HCT116 (cell line): ENCODE measurements around the gene ALDH7A1. TPM values are rescaled to one million over a fixed set of nuclear protein-coding genes. Genes with fewer than 3 reads are reported as not detected.
A peak's percentile ranks its signal among the peaks of the same experiment; 100 is the strongest.

Experiments
- ATAC-seq: fragments of 200-7000 bp; cut with Tn5 transposase; 2 replicates; pipeline ENCODE4 v1.9.1; 2020; ENCODE audit warnings: mild to moderate bottlenecking, moderate library complexity
- BruUV-seq: library from RNA; stranded (reverse); fragments of 400-500 nt; replicated peaks from 2 replicates; lab custom pipeline; 2021; lab: Mats Ljungman, UMichigan
- CTCF ChIA-PET: fragments of 300-600 bp; sonication (Branson Sonifier 250); formaldehyde crosslinking; loops from one replicate; lab custom pipeline; 2021; ENCODE audit warnings: antibody characterized with exemption; lab: Charles Lee
- POLR2A ChIA-PET: fragments of 300-600, 350-600 bp; sonication (Branson Sonifier 250); formaldehyde crosslinking; loops from one replicate; lab custom pipeline; 2021; ENCODE audit warnings: antibody characterized with exemption; lab: Charles Lee
- RAD21 ChIA-PET, 2 experiments: fragments of 300-600 bp; sonication (Branson Sonifier 250); formaldehyde crosslinking; loops; one replicate each; lab custom pipeline; 2023; ENCODE audit warnings: low total read pairs in 2 of 2; ENCODE audit not compliant: uncharacterized antibody in 2 of 2, unreplicated experiment in 2 of 2, low non-redundant PET in 1 of 2; lab: Charles Lee
- DNase-seq: peaks from one replicate; pipeline ENCODE4 v3.0.0-alpha.2; 2010; ENCODE audit warnings: low read depth, low spot score
- H2AFZ ChIP-seq: fragments of 200-600 bp; shearing (Covaris generic), sonication (generic); 2 replicates; pipeline ENCODE4 v1.6.1; 2017; ENCODE audit warnings: low read depth, mixed run types, mixed read lengths, antibody characterized with exemption, low read length; ENCODE audit not compliant: poor library complexity, severe bottlenecking
- H3K27ac ChIP-seq: 2 replicates; pipeline ENCODE4 v1.5.1; 2012; ENCODE audit warnings: low read depth, low read length
- H3K27me3 ChIP-seq: fragments of 200-600 bp; sonication (generic); 2 replicates; pipeline ENCODE4 v1.6.1; 2016; ENCODE audit warnings: mixed run types, low read length, mixed read lengths; ENCODE audit not compliant: insufficient read depth
- H3K36me3 ChIP-seq, 2 experiments: fragments of 200-500 bp in 1 of 2; fragments of 200-600 bp in 1 of 2; sonication (Bioruptor generic) in 1 of 2; sonication (generic) in 1 of 2; 2 replicates each; pipeline versions ENCODE4 v1.5.1 to v1.6.1; 2014 to 2016; ENCODE audit warnings: low read length in 2 of 2, inconsistent platforms in 1 of 2, mixed read lengths in 1 of 2, mixed run types in 1 of 2; ENCODE audit not compliant: insufficient read depth in 2 of 2, control insufficient read depth in 1 of 2
- H3K4me1 ChIP-seq, 2 experiments: fragments of 200-600 bp in 1 of 2; sonication (generic) in 1 of 2; 2 replicates each; pipeline versions ENCODE4 v1.5.1 to v1.6.1; 2012 to 2017; ENCODE audit warnings: low read length in 2 of 2, inconsistent platforms in 1 of 2, mild to moderate bottlenecking in 1 of 2, mixed read lengths in 1 of 2, mixed run types in 1 of 2, moderate library complexity in 1 of 2; ENCODE audit not compliant: insufficient read depth in 2 of 2, control insufficient read depth in 1 of 2
- H3K4me2 ChIP-seq: fragments of 200-600 bp; sonication (generic); 2 replicates; pipeline ENCODE4 v1.6.1; 2017; ENCODE audit warnings: mixed run types, low read length, mixed read lengths
- H3K4me3 ChIP-seq, 2 experiments: fragments of 200-600 bp in 1 of 2; sonication (generic) in 1 of 2; replicated peaks in 1 of 2; 2 replicates each; pipeline ENCODE4 v1.5.1; 2011 to 2016; ENCODE audit warnings: low read length in 2 of 2, control low read depth in 1 of 2, low read depth in 1 of 2, mild to moderate bottlenecking in 1 of 2, mixed read lengths in 1 of 2, mixed run types in 1 of 2
- H3K79me2 ChIP-seq: fragments of 200-600 bp; sonication (generic); 2 replicates; pipeline ENCODE4 v1.6.1; 2017; ENCODE audit warnings: mild to moderate bottlenecking, mixed run types, low read length, moderate library complexity, mixed read lengths; ENCODE audit not compliant: insufficient read depth
- H3K9ac ChIP-seq: fragments of 200-600 bp; sonication (generic); 2 replicates; pipeline ENCODE4 v1.6.1; 2016; ENCODE audit warnings: low read length, mixed read lengths
- H3K9me2 ChIP-seq: fragments of 200-600 bp; sonication (generic), shearing (Covaris generic); 2 replicates; pipeline ENCODE4 v1.6.1; 2017; ENCODE audit warnings: mixed run types, mild to moderate bottlenecking, moderate library complexity; ENCODE audit not compliant: insufficient read depth
- H3K9me3 ChIP-seq, 2 experiments: fragments of 200-500 bp in 1 of 2; fragments of 200-600 bp in 1 of 2; sonication (Bioruptor generic) in 1 of 2; sonication (generic) in 1 of 2; 2 replicates each; pipeline ENCODE4 v1.6.1; 2014 to 2017; ENCODE audit warnings: low read length in 2 of 2, mixed read lengths in 2 of 2, inconsistent platforms in 1 of 2, low read depth in 1 of 2, mild to moderate bottlenecking in 1 of 2, mixed run types in 1 of 2, moderate library complexity in 1 of 2; ENCODE audit not compliant: control insufficient read depth in 1 of 2, insufficient read depth in 1 of 2
- H4K20me1 ChIP-seq: fragments of 200-600 bp; sonication (generic), shearing (Covaris generic); 2 replicates; pipeline ENCODE4 v1.6.1; 2017; ENCODE audit warnings: mixed run types, mild to moderate bottlenecking, moderate library complexity; ENCODE audit not compliant: insufficient read depth
- CBX3 ChIP-seq: IDR thresholded peaks from 2 replicates; pipeline ENCODE4 v1.6.1; 2012; ENCODE audit warnings: low read depth
- EGR1 ChIP-seq: IDR thresholded peaks from 2 replicates; pipeline ENCODE4 v1.6.1; 2012; ENCODE audit warnings: low read depth
- EZH2 ChIP-seq: fragments of 200-600 bp; sonication (generic); IDR thresholded peaks from 2 replicates; pipeline ENCODE4 v1.6.1; 2017; ENCODE audit warnings: antibody characterized with exemption, mixed run types
- EZH2phosphoT487 ChIP-seq: fragments of 200-600 bp; IDR thresholded peaks from 2 replicates; pipeline ENCODE4 v1.6.1; 2018; ENCODE audit warnings: antibody characterized with exemption, borderline replicate concordance
- RAD21 ChIP-seq: IDR thresholded peaks from 2 replicates; pipeline ENCODE4 v1.6.1; 2012; ENCODE audit warnings: low read depth, mild to moderate bottlenecking
- REST ChIP-seq: IDR thresholded peaks from 2 replicates; pipeline ENCODE4 v1.6.1; 2012; ENCODE audit warnings: low read depth
- SRF ChIP-seq: IDR thresholded peaks from 2 replicates; pipeline ENCODE4 v1.6.1; 2012; ENCODE audit warnings: low read depth
- TCF7L2 ChIP-seq: IDR thresholded peaks from 2 replicates; pipeline ENCODE4 v1.7.0; 2011; ENCODE audit warnings: borderline replicate concordance, inconsistent platforms; ENCODE audit not compliant: insufficient read depth, insufficient read length; ENCODE audit errors: extremely low read depth
- intact Hi-C: fragments of 100-400 bp; cut with micrococcal nuclease; formaldehyde crosslinking; loops from 2 replicates; pipeline ENCODE4 v1.10.0; 2022
- total RNA-seq: library from RNA; stranded (reverse); gene quantifications from one replicate; pipeline ENCODE4 v1.2.1, GENCODE V29; 2021; ENCODE audit not compliant: unreplicated experiment
- TF ChIP-seq, protein P1 (sequence below), 3 experiments: fragments of 200-600 bp in 1 of 3; sonication (generic) in 1 of 3; IDR thresholded peaks in 2 of 3; conservative IDR thresholded peaks in 1 of 3; 2 replicates each; pipeline ENCODE4 v1.5.1; 2012 to 2017; ENCODE audit warnings: low read depth in 2 of 3, low read length in 2 of 3, antibody characterized with exemption in 1 of 3, borderline replicate concordance in 1 of 3, control low read depth in 1 of 3, mild to moderate bottlenecking in 1 of 3, mixed read lengths in 1 of 3, mixed run types in 1 of 3, moderate library complexity in 1 of 3; ENCODE audit not compliant: insufficient read depth in 1 of 3

The ALDH7A1 gene
- total RNA-seq, 1 experiment from 2014 or later, result 93.2 TPM

GRCh38 chr5:126490167-126490940, 104.7 kb downstream of the ALDH7A1 start:
- no peak overlapping the region for H2AFZ ChIP-seq
- ATAC-seq, result peak; percentile 74
- no TSS peak for BruUV-seq
- H3K27me3 ChIP-seq, result no peaks in the 10 kb centered on the region
- intact Hi-C loops, result no loop called here
- no peak overlapping the region for H3K4me2 ChIP-seq
- H3K27ac ChIP-seq, result no peak overlapping the region
- no peaks in the 10 kb centered on the region for H3K79me2 ChIP-seq
- no peaks in the 10 kb centered on the region for H3K4me1 ChIP-seq
- H3K9me2 ChIP-seq, result no peaks in the 10 kb centered on the region
- no peak overlapping the region for H3K9ac ChIP-seq
- no peak for DNase-seq
- RAD21 ChIA-PET, result no interaction called here
- no peaks in the 10 kb centered on the region for H3K9me3 ChIP-seq
- no peaks in the 10 kb centered on the region for H4K20me1 ChIP-seq
- CTCF ChIA-PET, result interaction anchor here (0.8 to 1.8 kb wide), 2 partner anchors 10 kb away, joined by 4 to 5 read pairs; no protein-coding TSS in a partner anchor
- TF ChIP-seq, protein P1, sequence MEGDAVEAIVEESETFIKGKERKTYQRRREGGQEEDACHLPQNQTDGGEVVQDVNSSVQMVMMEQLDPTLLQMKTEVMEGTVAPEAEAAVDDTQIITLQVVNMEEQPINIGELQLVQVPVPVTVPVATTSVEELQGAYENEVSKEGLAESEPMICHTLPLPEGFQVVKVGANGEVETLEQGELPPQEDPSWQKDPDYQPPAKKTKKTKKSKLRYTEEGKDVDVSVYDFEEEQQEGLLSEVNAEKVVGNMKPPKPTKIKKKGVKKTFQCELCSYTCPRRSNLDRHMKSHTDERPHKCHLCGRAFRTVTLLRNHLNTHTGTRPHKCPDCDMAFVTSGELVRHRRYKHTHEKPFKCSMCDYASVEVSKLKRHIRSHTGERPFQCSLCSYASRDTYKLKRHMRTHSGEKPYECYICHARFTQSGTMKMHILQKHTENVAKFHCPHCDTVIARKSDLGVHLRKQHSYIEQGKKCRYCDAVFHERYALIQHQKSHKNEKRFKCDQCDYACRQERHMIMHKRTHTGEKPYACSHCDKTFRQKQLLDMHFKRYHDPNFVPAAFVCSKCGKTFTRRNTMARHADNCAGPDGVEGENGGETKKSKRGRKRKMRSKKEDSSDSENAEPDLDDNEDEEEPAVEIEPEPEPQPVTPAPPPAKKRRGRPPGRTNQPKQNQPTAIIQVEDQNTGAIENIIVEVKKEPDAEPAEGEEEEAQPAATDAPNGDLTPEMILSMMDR (IDR thresholded peaks at IDR 0.05 in 2 of 3, conservative IDR thresholded peaks at IDR 0.05 in 1 of 3; ENCODE audit: borderline replicate concordance in 1 of 3, insufficient read depth in 1 of 3, low read depth in 2 of 3, low read length in 2 of 3), result 0 out of 6 replicates have a peak, but pooled peaks of 1 of the 3 experiments have one; percentile 9
- no peak for TF ChIP-seq EZH2phosphoT487
- H3K4me3 ChIP-seq, result no peak overlapping the region
- peaks cover 8 to 17% of the 10 kb centered on the region in 2 experiments; a peak in 3 of 4 replicates for H3K36me3 ChIP-seq
- POLR2A ChIA-PET, result no interaction called here

DNA sequence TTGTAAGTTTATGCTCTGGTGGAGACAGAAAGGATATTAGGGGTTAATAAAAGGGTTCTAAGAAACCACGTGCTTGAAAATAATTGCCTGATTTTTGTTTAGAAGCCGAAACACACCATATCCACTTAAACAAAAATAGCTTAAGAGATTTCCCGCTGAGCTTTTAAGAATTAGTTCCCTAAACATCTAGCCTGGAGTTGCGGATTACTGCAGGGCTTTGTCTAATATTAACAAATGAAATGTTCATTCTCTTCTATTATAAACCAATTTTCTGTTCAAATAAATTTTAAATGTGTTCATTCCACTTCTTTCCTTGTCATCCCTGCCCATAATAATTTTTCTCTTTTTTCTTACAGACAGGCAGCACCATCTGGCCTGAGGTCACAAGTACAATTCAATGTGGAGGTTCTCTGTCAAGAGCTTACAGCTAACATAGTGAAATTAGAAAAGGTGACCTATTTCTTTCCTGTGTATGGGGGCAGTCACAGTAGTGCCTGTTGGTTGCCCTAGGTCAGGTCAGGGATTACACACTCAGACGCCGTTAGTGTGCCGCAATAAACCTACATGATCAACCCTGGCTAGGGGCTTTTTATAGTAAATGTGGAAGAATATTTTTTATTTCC, 106.5 kb downstream of the ALDH7A1 start:
- Histone ChIP-seq H3K36me3 (peaks cover 8 to 18% of the 10 kb centered on the region in 2 experiments; a peak in 3 of 4 replicates), H3K79me2 (no peaks in the 10 kb centered on the region), H3K9me3 (no peaks in the 10 kb centered on the region), H3K4me3 (no peak overlapping the region), H3K4me2 (no peak overlapping the region), H4K20me1 (no peaks in the 10 kb centered on the region), H3K4me1 (no peaks in the 10 kb centered on the region), H3K9me2 (no peaks in the 10 kb centered on the region), H3K27me3 (no peaks in the 10 kb centered on the region), H2AFZ (no peak overlapping the region), H3K27ac (no peak overlapping the region), H3K9ac (no peak overlapping the region)
- CTCF ChIA-PET, result interaction anchor here (1.3 kb wide), 1 partner anchor 11 kb away, joined by 4 read pairs; no protein-coding TSS in a partner anchor
- DNase-seq (no peak), ATAC-seq (no peak)
- BruUV-seq, result no TSS peak
- RAD21 ChIA-PET, result no interaction called here
- TF ChIP-seq EZH2phosphoT487 (no peak), REST (no peak), RAD21 (no peak), CBX3 (no peak), EGR1 (no peak), TCF7L2 (no peak), SRF (no peak), EZH2 (no peak)
- intact Hi-C loops, result no loop called here
- POLR2A ChIA-PET, result no interaction called here
